GM23338 (cell line): ENCODE measurements around the gene NMNAT1.

ENCODE experiments used
- CREB1 ChIP-seq: fragments of 250-450 bp; sonication (Bioruptor Pico); IDR thresholded peaks from 2 replicates; pipeline ENCODE4 v1.5.0; 2020; ENCODE audit warnings: low read depth, mild to moderate bottlenecking, moderate library complexity
- CTCF ChIP-seq, 2 experiments: fragments of 200-600 bp in 1 of 2; sonication (generic) in 1 of 2; conservative IDR thresholded peaks; 2 replicates each; pipeline versions ENCODE4 v1.5.1 to v1.6.1; 2016 to 2017; ENCODE audit warnings: antibody characterized with exemption in 2 of 2, low read depth in 2 of 2, mild to moderate bottlenecking in 2 of 2, moderate library complexity in 1 of 2
- ETS1 ChIP-seq: IDR thresholded peaks from 2 replicates; pipeline ENCODE4 v1.6.1; 2016; ENCODE audit warnings: antibody characterized with exemption
- EZH2 ChIP-seq: fragments of 200-600 bp; sonication (generic); IDR thresholded peaks from one replicate; pipeline ENCODE4 v1.8.0; 2017; ENCODE audit warnings: antibody characterized with exemption, mild to moderate bottlenecking, low read depth; ENCODE audit not compliant: unreplicated experiment
- EZH2phosphoT487 ChIP-seq: fragments of 200-600 bp; sonication (generic); IDR thresholded peaks from one replicate; pipeline ENCODE4 v1.8.1; 2018; ENCODE audit warnings: antibody characterized with exemption; ENCODE audit not compliant: unreplicated experiment
- JUNB ChIP-seq: IDR thresholded peaks from one replicate; pipeline ENCODE4 v1.6.1; 2016; ENCODE audit warnings: antibody characterized with exemption; ENCODE audit not compliant: unreplicated experiment
- POLR2AphosphoS5 ChIP-seq: IDR thresholded peaks from 2 replicates; pipeline ENCODE4 v1.6.1; 2016; ENCODE audit warnings: antibody characterized with exemption, low read depth
- REST ChIP-seq: IDR thresholded peaks from one replicate; pipeline ENCODE4 v1.6.1; 2018; ENCODE audit warnings: antibody characterized with exemption; ENCODE audit not compliant: unreplicated experiment
- ZNF114 ChIP-seq: fragments of 250-450 bp; sonication (Bioruptor Pico); IDR thresholded peaks from 2 replicates; pipeline ENCODE4 v1.5.0; 2020; ENCODE audit warnings: mild to moderate bottlenecking, moderate library complexity

- TF ChIP-seq CTCF (conservative IDR thresholded peaks at IDR 0.05; ENCODE audit: low read depth in 2 of 2) (no peak), EZH2phosphoT487 (no peak), POLR2AphosphoS5 (no peak), REST (no peak), CREB1 (CRISPR knock-in tag) (no peak), EZH2 (no peak), ZNF114 (CRISPR knock-in tag) (no peak), JUNB (no peak), ETS1 (no peak)
These were observed 41.9 kb upstream of the NMNAT1 start for GRCh38 chr1:9901148-9902059.
